ENCODE measurements around the gene SCUBE3.

SCUBE3 gene

GRCh38 chr6:35194390-35194789, 19.4 kb upstream of the SCUBE3 start:
- Histone ChIP-seq H2BK15ac (ENCODE audit: low read length) (no peak overlapping the region), H2BK120ac (ENCODE audit: low read depth, low read length) (no peak overlapping the region)

GRCh38 chr6:35195120-35195780, 18.5 kb upstream of the SCUBE3 start:
- no peak overlapping the region for H3K4me3 ChIP-seq (ENCODE audit: low read length in 2 of 2)
- peaks cover 0 to 5% (median 0%) of the 10 kb centered on the region in 3 experiments for H3K27me3 ChIP-seq (ENCODE audit: control insufficient read depth in 3 of 3, insufficient read depth in 3 of 3, low read depth in 1 of 3, low read length in 3 of 3)
- H3K4me1 ChIP-seq (ENCODE audit: control insufficient read depth in 2 of 2, insufficient read depth in 1 of 2, low read depth in 1 of 2, low read length in 2 of 2), result peaks cover 2 to 16% of the 10 kb centered on the region in 2 donors
- H3K79me1 ChIP-seq (ENCODE audit: low read depth, low read length), result no peaks in the 10 kb centered on the region
- H4K91ac ChIP-seq (ENCODE audit: low read depth, low read length, poor library complexity), result no peak overlapping the region
- no peak overlapping the region for H3K9ac ChIP-seq (ENCODE audit: low read depth, low read length, poor library complexity)
- no peaks in the 10 kb centered on the region for H3K9me3 ChIP-seq (replicated peaks in 1 of 2; ENCODE audit: control insufficient read depth in 2 of 2, insufficient read depth in 1 of 2, low read depth in 1 of 2, low read length in 2 of 2)
- H2AFZ ChIP-seq (ENCODE audit: low read length), result no peak overlapping the region
- no peak overlapping the region for H3K4ac ChIP-seq (ENCODE audit: low read length)
- no peak overlapping the region for H3K18ac ChIP-seq (ENCODE audit: low read length)
- no peak overlapping the region for H2AK5ac ChIP-seq (ENCODE audit: low read depth, low read length)
- no peak overlapping the region for H2BK15ac ChIP-seq (ENCODE audit: low read length)
- no peak overlapping the region for H3K27ac ChIP-seq (replicated peaks; ENCODE audit: low read length)
- no peak overlapping the region for H2BK12ac ChIP-seq (ENCODE audit: low read length)
- WGBS, 2 donors (ENCODE audit: extremely low coverage in 2 of 2, insufficient read length in 2 of 2, insufficient replicate concordance in 1 of 2), result no CpG with 5 or more reads among the region's 3 CpGs
- H3K23ac ChIP-seq (ENCODE audit: low read depth, low read length, poor library complexity), result no peak overlapping the region
- H3K4me2 ChIP-seq (ENCODE audit: insufficient read depth, low read length, poor library complexity, severe bottlenecking), result no peak overlapping the region
- no peak overlapping the region for H2BK120ac ChIP-seq (ENCODE audit: low read depth, low read length)
- H3K14ac ChIP-seq (ENCODE audit: low read length), result no peak overlapping the region
- H2BK5ac ChIP-seq (ENCODE audit: low read length), result no peak overlapping the region
- no peaks in the 10 kb centered on the region for H3K36me3 ChIP-seq (replicated peaks in 1 of 2; ENCODE audit: control insufficient read depth in 2 of 2, insufficient read depth in 2 of 2, low read length in 2 of 2)
- H4K8ac ChIP-seq (ENCODE audit: low read depth, low read length), result no peak overlapping the region
- DNase-seq (ENCODE audit: low spot score), result no peak

More at GRCh38 chr6:35194390-35194789, 19.4 kb upstream of the SCUBE3 start:
- H3K36me3 ChIP-seq (replicated peaks in 1 of 2; ENCODE audit: control insufficient read depth in 2 of 2, insufficient read depth in 2 of 2, low read length in 2 of 2), result no peaks in the 10 kb centered on the region
- no peak overlapping the region for H3K4ac ChIP-seq (ENCODE audit: low read length)
- no peak overlapping the region for H3K27ac ChIP-seq (replicated peaks; ENCODE audit: low read length)
- no peak overlapping the region for H2AK5ac ChIP-seq (ENCODE audit: low read depth, low read length)
- peaks cover 0 to 16% of the 10 kb centered on the region in 2 donors for H3K4me1 ChIP-seq (ENCODE audit: control insufficient read depth in 2 of 2, insufficient read depth in 1 of 2, low read depth in 1 of 2, low read length in 2 of 2)
- no peak overlapping the region for H3K18ac ChIP-seq (ENCODE audit: low read length)
- no peak overlapping the region for H4K91ac ChIP-seq (ENCODE audit: low read depth, low read length, poor library complexity)
- H3K23ac ChIP-seq (ENCODE audit: low read depth, low read length, poor library complexity), result no peak overlapping the region
- peaks cover 0 to 5% (median 0%) of the 10 kb centered on the region in 3 experiments for H3K27me3 ChIP-seq (ENCODE audit: control insufficient read depth in 3 of 3, insufficient read depth in 3 of 3, low read depth in 1 of 3, low read length in 3 of 3)
- no peak overlapping the region for H2BK12ac ChIP-seq (ENCODE audit: low read length)
- H3K4me2 ChIP-seq (ENCODE audit: insufficient read depth, low read length, poor library complexity, severe bottlenecking), result no peak overlapping the region
- H3K79me1 ChIP-seq (ENCODE audit: low read depth, low read length), result no peaks in the 10 kb centered on the region
- H2BK5ac ChIP-seq (ENCODE audit: low read length), result no peak overlapping the region
- no peak overlapping the region for H2AFZ ChIP-seq (ENCODE audit: low read length)
- WGBS, 2 donors (ENCODE audit: extremely low coverage in 2 of 2, insufficient read length in 2 of 2, insufficient replicate concordance in 1 of 2), result no CpG with 5 or more reads among the region's 5 CpGs
- no peak for DNase-seq (ENCODE audit: low spot score)
- H3K14ac ChIP-seq (ENCODE audit: low read length), result no peak overlapping the region
- no peak overlapping the region for H4K8ac ChIP-seq (ENCODE audit: low read depth, low read length)
- no peak overlapping the region for H3K4me3 ChIP-seq (ENCODE audit: low read length in 2 of 2)
- H3K9ac ChIP-seq (ENCODE audit: low read depth, low read length, poor library complexity), result no peak overlapping the region
- peaks cover 0 to 5% of the 10 kb centered on the region in 2 donors for H3K9me3 ChIP-seq (replicated peaks in 1 of 2; ENCODE audit: control insufficient read depth in 2 of 2, insufficient read depth in 1 of 2, low read depth in 1 of 2, low read length in 2 of 2)

GRCh38 chr6:35197196-35197595, 16.6 kb upstream of the SCUBE3 start:
- no peak overlapping the region for H3K18ac ChIP-seq (ENCODE audit: low read length)
- no peak overlapping the region for H3K27ac ChIP-seq (replicated peaks; ENCODE audit: low read length)
- no peak overlapping the region for H2BK12ac ChIP-seq (ENCODE audit: low read length)
- H2BK5ac ChIP-seq (ENCODE audit: low read length), result no peak overlapping the region
- H2BK120ac ChIP-seq (ENCODE audit: low read depth, low read length), result no peak overlapping the region
- H3K4me2 ChIP-seq (ENCODE audit: insufficient read depth, low read length, poor library complexity, severe bottlenecking), result no peak overlapping the region
- H3K23ac ChIP-seq (ENCODE audit: low read depth, low read length, poor library complexity), result no peak overlapping the region
- no peak overlapping the region for H3K4ac ChIP-seq (ENCODE audit: low read length)
- no peak overlapping the region for H3K4me3 ChIP-seq (ENCODE audit: low read length in 2 of 2)
- no peak overlapping the region for H2AFZ ChIP-seq (ENCODE audit: low read length)
- no peaks in the 10 kb centered on the region for H3K79me1 ChIP-seq (ENCODE audit: low read depth, low read length)
- H2BK15ac ChIP-seq (ENCODE audit: low read length), result no peak overlapping the region
- no peaks in the 10 kb centered on the region for H3K9me3 ChIP-seq (replicated peaks in 1 of 2; ENCODE audit: control insufficient read depth in 2 of 2, insufficient read depth in 1 of 2, low read depth in 1 of 2, low read length in 2 of 2)
- H3K36me3 ChIP-seq (replicated peaks in 1 of 2; ENCODE audit: control insufficient read depth in 2 of 2, insufficient read depth in 2 of 2, low read length in 2 of 2), result no peaks in the 10 kb centered on the region
- no CpG with 5 or more reads among the region's 5 CpGs for WGBS, 2 donors (ENCODE audit: extremely low coverage in 2 of 2, insufficient read length in 2 of 2, insufficient replicate concordance in 1 of 2)
- peaks cover 3 to 14% of the 10 kb centered on the region in 2 donors for H3K4me1 ChIP-seq (ENCODE audit: control insufficient read depth in 2 of 2, insufficient read depth in 1 of 2, low read depth in 1 of 2, low read length in 2 of 2)
- H3K14ac ChIP-seq (ENCODE audit: low read length), result no peak overlapping the region
- H4K91ac ChIP-seq (ENCODE audit: low read depth, low read length, poor library complexity), result no peak overlapping the region
- H3K9ac ChIP-seq (ENCODE audit: low read depth, low read length, poor library complexity), result no peak overlapping the region
- H4K8ac ChIP-seq (ENCODE audit: low read depth, low read length), result no peak overlapping the region
- H3K27me3 ChIP-seq (ENCODE audit: control insufficient read depth in 3 of 3, insufficient read depth in 3 of 3, low read depth in 1 of 3, low read length in 3 of 3), result no peaks in the 10 kb centered on the region
- no peak for DNase-seq (ENCODE audit: low spot score)
- H2AK5ac ChIP-seq (ENCODE audit: low read depth, low read length), result no peak overlapping the region

- H3K4me2 ChIP-seq (ENCODE audit: insufficient read depth, low read length, poor library complexity, severe bottlenecking), result no peak overlapping the region
- H3K14ac ChIP-seq (ENCODE audit: low read length), result no peak overlapping the region
- H3K79me1 ChIP-seq (ENCODE audit: low read depth, low read length), result no peaks in the 10 kb centered on the region
- H3K27ac ChIP-seq (replicated peaks; ENCODE audit: low read length), result no peak overlapping the region
- H3K4me3 ChIP-seq (ENCODE audit: low read length in 2 of 2), result no peak overlapping the region
- no peak overlapping the region for H4K91ac ChIP-seq (ENCODE audit: low read depth, low read length, poor library complexity)
- no CpG with 5 or more reads among the region's 2 CpGs for WGBS, 2 donors (ENCODE audit: extremely low coverage in 2 of 2, insufficient read length in 2 of 2, insufficient replicate concordance in 1 of 2)
- no peaks in the 10 kb centered on the region for H3K27me3 ChIP-seq (ENCODE audit: control insufficient read depth in 3 of 3, insufficient read depth in 3 of 3, low read depth in 1 of 3, low read length in 3 of 3)
- H3K18ac ChIP-seq (ENCODE audit: low read length), result no peak overlapping the region
- no peaks in the 10 kb centered on the region for H3K36me3 ChIP-seq (replicated peaks in 1 of 2; ENCODE audit: control insufficient read depth in 2 of 2, insufficient read depth in 2 of 2, low read length in 2 of 2)
- peaks cover 4 to 7% of the 10 kb centered on the region in 2 donors for H3K4me1 ChIP-seq (ENCODE audit: control insufficient read depth in 2 of 2, insufficient read depth in 1 of 2, low read depth in 1 of 2, low read length in 2 of 2)
- no peak overlapping the region for H2BK15ac ChIP-seq (ENCODE audit: low read length)
- DNase-seq (ENCODE audit: low spot score), result no peak
- H3K4ac ChIP-seq (ENCODE audit: low read length), result no peak overlapping the region
- H2BK5ac ChIP-seq (ENCODE audit: low read length), result no peak overlapping the region
- H2BK120ac ChIP-seq (ENCODE audit: low read depth, low read length), result no peak overlapping the region
- H4K8ac ChIP-seq (ENCODE audit: low read depth, low read length), result no peak overlapping the region
- H2BK12ac ChIP-seq (ENCODE audit: low read length), result no peak overlapping the region
- no peak overlapping the region for H2AFZ ChIP-seq (ENCODE audit: low read length)
- H3K9ac ChIP-seq (ENCODE audit: low read depth, low read length, poor library complexity), result no peak overlapping the region
- H3K9me3 ChIP-seq (replicated peaks in 1 of 2; ENCODE audit: control insufficient read depth in 2 of 2, insufficient read depth in 1 of 2, low read depth in 1 of 2, low read length in 2 of 2), result no peaks in the 10 kb centered on the region
- H3K23ac ChIP-seq (ENCODE audit: low read depth, low read length, poor library complexity), result no peak overlapping the region
- no peak overlapping the region for H2AK5ac ChIP-seq (ENCODE audit: low read depth, low read length)
Observed at GRCh38 chr6:35199866-35200265, 13.9 kb upstream of the SCUBE3 start.

Measured in neuronal stem cell (in vitro differentiated cells).